GM12874 (cell line): ENCODE measurements around the gene AFF1.
A peak's percentile ranks its signal among the peaks of the same experiment; 100 is the strongest.

Source experiments
- CTCF ChIP-seq: IDR thresholded peaks from 2 replicates; pipeline ENCODE4 v1.5.1; 2011; ENCODE audit warnings: low read depth, mild to moderate bottlenecking, control low read depth, low read length, moderate library complexity; ENCODE audit not compliant: insufficient read depth

The AFF1 gene

GRCh38 chr4:87006676-87007527 lies 72.1 kb downstream of the AFF1 start:
- TF ChIP-seq CTCF, result peak; percentile 22; the same call in 1 of the 2 replicates

- no peak for TF ChIP-seq CTCF
These were observed 73.0 kb downstream of the AFF1 start for GRCh38 chr4:87007528-87008446.

- TF ChIP-seq CTCF, result no peak
These were observed 74.4 kb downstream of the AFF1 start for GRCh38 chr4:87009095-87009648.

- no peak for TF ChIP-seq CTCF
These were observed 75.4 kb downstream of the AFF1 start for GRCh38 chr4:87010192-87010591.

GRCh38 chr4:87011340-87012034 lies 76.7 kb downstream of the AFF1 start:
- TF ChIP-seq CTCF, result no peak

GRCh38 chr4:87012265-87012953 lies 77.6 kb downstream of the AFF1 start:
- no peak for TF ChIP-seq CTCF
